HUES48 (cell line): ENCODE measurements around the gene TECPR1.

Experiments
- H3K27ac ChIP-seq: one replicate; pipeline ENCODE4 v1.7.0; 2013; ENCODE audit warnings: low read depth, low read length, inconsistent platforms
- H3K27me3 ChIP-seq: 2 replicates; pipeline ENCODE4 v1.6.1; 2013; ENCODE audit warnings: mild to moderate bottlenecking, low read length; ENCODE audit not compliant: control insufficient read depth, insufficient read depth
- H3K36me3 ChIP-seq: 2 replicates; pipeline ENCODE4 v1.6.1; 2013; ENCODE audit warnings: low read length; ENCODE audit not compliant: control insufficient read depth, insufficient read depth
- H3K4me1 ChIP-seq: 2 replicates; pipeline ENCODE4 v1.6.1; 2013; ENCODE audit warnings: mild to moderate bottlenecking, low read length; ENCODE audit not compliant: control insufficient read depth, insufficient read depth
- H3K4me3 ChIP-seq: 2 replicates; pipeline ENCODE4 v1.5.1; 2013; ENCODE audit warnings: mild to moderate bottlenecking, low read depth, low read length
- H3K9ac ChIP-seq: 2 replicates; pipeline ENCODE4 v1.6.1; 2013; ENCODE audit warnings: mild to moderate bottlenecking, low read depth, low read length, moderate library complexity
- H3K9me3 ChIP-seq: 2 replicates; pipeline ENCODE4 v1.6.1; 2013; ENCODE audit warnings: low read length; ENCODE audit not compliant: control insufficient read depth, insufficient read depth

The TECPR1 gene

GRCh38 chr7:98251601-98252424 is at the start of gene TECPR1:
Gene TECPR1 (minus strand): TSS chr7:98252232. CDS start chr7:98246146, 6,086 bp downstream.
- Histone ChIP-seq H3K27ac (peak within 1 kb of the TSS; percentile 78), H3K27me3 (no peaks in the 10 kb centered on the region), H3K4me3 (peak within 1 kb of the TSS; percentile 96), H3K4me1 (peaks cover 7% of the 10 kb centered on the region; the same call in 1 of the 2 replicates), H3K36me3 (no peaks in the 10 kb centered on the region), H3K9me3 (no peaks in the 10 kb centered on the region), H3K9ac (peak within 1 kb of the TSS; percentile 61)

DNA sequence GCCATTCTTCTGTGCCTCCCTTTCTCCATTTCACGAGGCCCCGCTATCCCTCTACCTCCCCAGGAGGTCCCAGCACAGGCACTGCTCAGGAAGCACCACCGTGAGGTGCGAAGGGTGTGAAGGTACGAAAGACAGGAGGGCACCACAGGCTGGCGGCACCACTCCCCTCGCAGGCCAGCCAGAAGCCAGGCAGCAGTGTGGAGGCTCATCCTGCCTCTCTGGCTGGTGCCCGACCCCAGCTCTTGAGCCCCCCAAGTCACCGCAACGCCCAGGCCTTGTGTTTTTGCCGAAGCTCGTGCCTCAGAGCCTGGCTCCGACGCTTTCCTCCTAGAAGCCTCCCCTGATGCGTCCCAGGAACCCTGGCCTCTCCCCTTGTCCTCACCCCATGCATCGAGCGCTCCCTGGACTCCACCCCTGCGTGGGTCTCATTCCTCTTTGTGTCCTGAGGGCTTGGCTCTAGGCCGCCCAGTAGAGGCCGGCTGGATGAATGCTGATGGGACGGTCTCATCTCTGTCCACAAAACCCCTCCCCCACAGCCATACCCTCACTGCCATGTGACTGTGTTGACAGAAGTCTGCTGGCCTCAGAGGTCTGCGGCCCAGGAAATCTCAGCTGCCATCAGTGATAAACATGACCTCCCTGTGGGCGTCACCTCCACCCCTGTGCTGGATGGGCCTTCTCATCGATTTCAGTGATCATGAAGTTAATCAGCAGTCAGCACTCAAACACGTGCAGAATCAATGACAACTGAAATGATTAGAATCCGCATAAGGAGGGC is 48.8 kb upstream of the TECPR1 start:
- Histone ChIP-seq H3K36me3 (peaks cover 42% of the 10 kb centered on the region), H3K9ac (no peak overlapping the region)

DNA sequence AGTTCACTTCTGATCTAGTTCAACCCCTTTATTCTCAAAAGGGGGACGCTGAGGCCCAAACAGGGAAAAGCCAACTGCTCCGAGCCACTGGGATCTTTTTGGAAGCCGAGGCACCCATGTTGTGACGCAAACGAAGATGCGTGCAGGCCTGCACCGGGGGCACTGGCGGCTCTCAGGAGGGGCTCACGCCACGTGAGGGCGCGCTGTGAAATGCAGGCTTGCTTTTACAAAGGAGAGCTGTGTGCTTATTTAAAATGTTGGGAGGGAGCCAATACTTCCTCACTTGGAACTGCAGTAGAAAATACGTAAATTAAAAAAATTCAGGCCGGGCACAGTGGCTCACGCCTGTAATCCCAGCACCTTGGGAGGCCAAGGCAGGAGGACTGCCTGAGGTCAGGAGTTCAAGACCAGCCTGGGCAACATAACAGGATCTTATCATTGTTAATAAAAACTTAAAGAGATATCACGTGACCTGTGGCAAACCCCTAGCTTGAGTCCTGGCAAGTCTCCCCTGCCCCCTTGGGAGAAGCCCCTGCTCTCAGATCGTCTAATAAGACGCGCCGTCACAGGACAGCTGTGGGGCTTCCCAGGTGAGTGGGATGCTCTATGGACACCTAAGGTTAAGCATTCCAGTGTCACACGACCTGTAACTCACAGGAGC is 45.7 kb upstream of the TECPR1 start:
- no peak overlapping the region for H3K27ac ChIP-seq
- no peaks in the 10 kb centered on the region for H3K9me3 ChIP-seq
- H3K9ac ChIP-seq: no peak overlapping the region
- H3K4me3 ChIP-seq: no peak overlapping the region
- no peaks in the 10 kb centered on the region for H3K27me3 ChIP-seq
- peaks cover 11% of the 10 kb centered on the region; the same call in 1 of the 2 replicates for H3K4me1 ChIP-seq
- H3K36me3 ChIP-seq: peaks cover 42% of the 10 kb centered on the region

More for the DNA sequence above, 48.8 kb upstream of the TECPR1 start:
- Histone ChIP-seq H3K27ac (no peak overlapping the region), H3K27me3 (no peaks in the 10 kb centered on the region), H3K4me3 (no peak overlapping the region), H3K4me1 (no peaks in the 10 kb centered on the region; the same call in 1 of the 2 replicates), H3K9me3 (no peaks in the 10 kb centered on the region)

GRCh38 chr7:98296833-98297232 is 44.8 kb upstream of the TECPR1 start:
- H3K27me3 ChIP-seq: no peaks in the 10 kb centered on the region
- peaks cover 11% of the 10 kb centered on the region; the same call in 1 of the 2 replicates for H3K4me1 ChIP-seq
- no peak overlapping the region for H3K9ac ChIP-seq
- H3K9me3 ChIP-seq: no peaks in the 10 kb centered on the region
- no peak overlapping the region for H3K4me3 ChIP-seq
- no peak overlapping the region for H3K27ac ChIP-seq
- peaks cover 42% of the 10 kb centered on the region for H3K36me3 ChIP-seq

- Histone ChIP-seq H3K27ac (no peak overlapping the region), H3K27me3 (no peaks in the 10 kb centered on the region), H3K36me3 (peaks cover 48% of the 10 kb centered on the region), H3K9ac (no peak overlapping the region), H3K4me3 (no peak overlapping the region), H3K4me1 (peaks cover 15% of the 10 kb centered on the region; the same call in 1 of the 2 replicates), H3K9me3 (no peaks in the 10 kb centered on the region)
These were observed 43.6 kb upstream of the TECPR1 start for GRCh38 chr7:98295467-98296192.

DNA sequence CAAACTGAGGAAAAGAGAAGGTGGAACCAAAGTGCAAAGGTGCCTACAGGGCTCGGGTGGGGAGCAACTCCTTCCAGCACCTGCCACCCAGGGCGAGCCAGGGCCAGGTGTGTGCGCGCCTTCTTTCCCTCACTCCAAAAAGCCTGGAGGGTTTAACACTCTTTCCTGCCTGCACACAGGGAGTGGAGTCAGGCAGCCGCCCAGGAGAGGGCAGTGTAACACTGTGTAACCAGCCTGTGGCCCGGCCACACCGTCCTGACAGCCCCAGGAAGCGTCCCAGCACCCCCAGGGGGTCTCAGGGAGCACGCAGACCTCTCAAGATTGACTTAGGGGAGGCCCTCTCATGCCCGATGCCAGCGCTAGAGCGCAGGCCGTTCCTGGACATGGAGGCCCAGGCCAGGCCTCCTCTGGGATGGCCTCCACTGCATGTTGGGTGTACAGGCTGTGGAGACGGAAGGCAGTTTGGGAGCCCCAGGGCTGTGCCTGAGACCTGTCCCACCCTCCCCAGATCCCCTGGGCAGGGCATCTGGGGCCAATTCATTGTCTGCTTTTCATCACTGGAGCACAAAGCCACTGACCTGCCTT is 42.9 kb upstream of the TECPR1 start:
- Histone ChIP-seq H3K36me3 (peaks cover 42% of the 10 kb centered on the region), H3K4me3 (no peak overlapping the region), H3K4me1 (peaks cover 15% of the 10 kb centered on the region; the same call in 1 of the 2 replicates), H3K27ac (peak overlapping the region; percentile 48), H3K9ac (no peak overlapping the region), H3K9me3 (no peaks in the 10 kb centered on the region), H3K27me3 (no peaks in the 10 kb centered on the region)

DNA sequence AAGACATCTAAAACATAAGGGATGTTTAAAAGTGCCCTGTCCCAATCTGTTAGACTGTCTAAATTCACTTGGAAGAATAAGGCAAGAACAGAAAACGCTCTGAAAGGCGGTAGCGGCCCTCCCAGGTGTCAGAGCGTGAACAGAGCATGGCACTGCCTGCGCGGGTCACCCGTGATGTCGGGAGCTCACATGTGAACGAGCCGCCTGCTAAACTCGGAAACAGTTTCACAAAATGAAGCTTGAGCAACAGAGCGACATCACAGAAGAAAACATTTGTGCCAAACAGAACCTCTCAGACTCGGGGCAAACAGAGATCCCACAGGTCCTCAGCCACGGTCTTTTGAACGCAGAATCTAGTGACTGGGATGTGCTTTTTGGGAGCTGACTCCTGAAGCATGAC is 42.3 kb upstream of the TECPR1 start:
- no peak overlapping the region for H3K4me3 ChIP-seq
- peaks cover 15% of the 10 kb centered on the region; the same call in 1 of the 2 replicates for H3K4me1 ChIP-seq
- peak overlapping the region; percentile 48 for H3K27ac ChIP-seq
- H3K9me3 ChIP-seq: no peaks in the 10 kb centered on the region
- H3K9ac ChIP-seq: no peak overlapping the region
- H3K36me3 ChIP-seq: peaks cover 42% of the 10 kb centered on the region
- no peaks in the 10 kb centered on the region for H3K27me3 ChIP-seq

DNA sequence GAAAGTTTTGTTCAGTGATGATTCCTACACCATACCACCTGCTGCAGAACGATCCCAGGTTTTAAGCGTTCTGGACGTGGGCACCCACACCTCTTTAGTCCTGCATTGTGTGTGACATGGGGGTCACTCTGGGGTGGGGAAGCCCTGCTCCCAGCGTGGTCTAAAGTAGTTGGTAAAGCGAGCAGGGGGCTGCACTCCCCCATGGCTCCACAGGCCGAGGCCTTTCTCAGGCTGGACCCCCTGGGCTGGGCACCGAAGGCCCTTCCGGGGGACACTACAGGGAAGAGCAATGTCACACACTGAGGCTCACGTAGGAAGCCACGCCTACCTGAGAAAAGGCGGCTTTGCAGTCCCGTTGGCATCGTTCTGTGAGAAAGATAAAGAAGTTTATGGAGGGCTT is 41.7 kb upstream of the TECPR1 start:
- Histone ChIP-seq H3K4me3 (no peak overlapping the region), H3K27me3 (no peaks in the 10 kb centered on the region), H3K36me3 (peaks cover 42% of the 10 kb centered on the region), H3K9me3 (no peaks in the 10 kb centered on the region), H3K4me1 (peaks cover 15% of the 10 kb centered on the region; the same call in 1 of the 2 replicates), H3K9ac (no peak overlapping the region), H3K27ac (no peak overlapping the region)

- H3K36me3 ChIP-seq: peaks cover 42% of the 10 kb centered on the region
- no peaks in the 10 kb centered on the region for H3K9me3 ChIP-seq
- no peak overlapping the region for H3K9ac ChIP-seq
- H3K27me3 ChIP-seq: no peaks in the 10 kb centered on the region
- no peak overlapping the region for H3K4me3 ChIP-seq
- peaks cover 15% of the 10 kb centered on the region; the same call in 1 of the 2 replicates for H3K4me1 ChIP-seq
- no peak overlapping the region for H3K27ac ChIP-seq
These were observed 41.2 kb upstream of the TECPR1 start for GRCh38 chr7:98293265-98293664.

- Histone ChIP-seq H3K9me3 (no peaks in the 10 kb centered on the region), H3K27me3 (no peaks in the 10 kb centered on the region), H3K4me1 (peaks cover 26% of the 10 kb centered on the region), H3K9ac (no peak overlapping the region), H3K36me3 (peaks cover 37% of the 10 kb centered on the region), H3K27ac (no peak overlapping the region), H3K4me3 (no peak overlapping the region)
These were observed 39.7 kb upstream of the TECPR1 start for GRCh38 chr7:98291717-98292116.
